Neural progenitor cell (in vitro differentiated cells): Measurements from ENCODE around the gene ATG4A. TPM values are rescaled to one million over a fixed set of nuclear protein-coding genes. Genes with fewer than 3 reads are reported as not detected.
A peak's percentile ranks its signal among the peaks of the same experiment; 100 is the strongest.

Source experiments
- DNase-seq: peaks from one replicate; pipeline ENCODE4 v3.0.0-alpha.2; 2016; ENCODE audit warnings: low spot score
- H2AFZ ChIP-seq: fragments of 200-600 bp; sonication (generic); replicated peaks from 2 replicates; pipeline ENCODE4 v1.6.1; 2016; ENCODE audit warnings: antibody characterized with exemption
- H3F3A ChIP-seq: fragments of 200-600 bp; sonication (generic); 2 replicates; pipeline ENCODE4 v1.6.1; 2016; ENCODE audit warnings: antibody characterized with exemption, low read depth
- H3K27ac ChIP-seq: fragments of 200-600 bp; sonication (generic); 2 replicates; pipeline ENCODE4 v1.5.1; 2016; ENCODE audit warnings: mild to moderate bottlenecking
- H3K27me3 ChIP-seq: fragments of 200-600 bp; sonication (generic); 2 replicates; pipeline ENCODE4 v1.6.1; 2016; ENCODE audit warnings: mild to moderate bottlenecking, moderate library complexity
- H3K36me3 ChIP-seq: fragments of 200-600 bp; sonication (generic); 2 replicates; pipeline ENCODE4 v1.5.1; 2016
- H3K4me1 ChIP-seq: fragments of 200-600 bp; sonication (generic); 2 replicates; pipeline ENCODE4 v1.6.1; 2016; ENCODE audit warnings: mixed run types
- H3K4me2 ChIP-seq: fragments of 200-600 bp; sonication (generic); 2 replicates; pipeline ENCODE4 v1.6.1; 2016
- H3K4me3 ChIP-seq: fragments of 200-600 bp; sonication (generic); 2 replicates; pipeline ENCODE4 v1.5.1; 2016
- H3K79me2 ChIP-seq: fragments of 200-600 bp; sonication (generic); 2 replicates; pipeline ENCODE4 v1.6.1; 2016; ENCODE audit warnings: low read depth
- H3K9ac ChIP-seq: fragments of 200-600 bp; sonication (generic); 2 replicates; pipeline ENCODE4 v1.6.1; 2016
- H3K9me3 ChIP-seq: fragments of 200-600 bp; sonication (generic); 2 replicates; pipeline ENCODE4 v1.5.1; 2016; ENCODE audit warnings: low read depth
- H4K20me1 ChIP-seq: fragments of 200-600 bp; sonication (generic); 2 replicates; pipeline ENCODE4 v1.6.1; 2016; ENCODE audit warnings: low read depth
- H3K27ac Mint-ChIP-seq: 3 replicates; pipeline ENCODE4 v1.8.0; 2021; ENCODE audit warnings: mixed read lengths
- H3K27me3 Mint-ChIP-seq: 2 replicates; pipeline ENCODE4 v1.8.0; 2022; ENCODE audit warnings: low read depth, mild to moderate bottlenecking, inconsistent platforms, moderate library complexity, mixed read lengths; ENCODE audit not compliant: insufficient read depth
- H3K36me3 Mint-ChIP-seq: 3 replicates; pipeline ENCODE4 v1.8.0; 2021; ENCODE audit warnings: mixed read lengths
- H3K4me1 Mint-ChIP-seq: 3 replicates; pipeline ENCODE4 v1.8.0; 2021; ENCODE audit warnings: mixed read lengths
- H3K4me3 Mint-ChIP-seq: 3 replicates; pipeline ENCODE4 v1.8.0; 2021; ENCODE audit warnings: mild to moderate bottlenecking, moderate library complexity, mixed read lengths
- H3K9me3 Mint-ChIP-seq: 3 replicates; pipeline ENCODE4 v1.8.0; 2020; ENCODE audit warnings: mixed read lengths
- CTCF ChIP-seq: fragments of 200-600 bp; sonication (generic); IDR thresholded peaks from 2 replicates; pipeline ENCODE4 v1.5.1; 2017; ENCODE audit warnings: antibody characterized with exemption, mild to moderate bottlenecking
- EZH2 ChIP-seq: fragments of 200-600 bp; sonication (generic); IDR thresholded peaks from 2 replicates; pipeline ENCODE4 v1.6.1; 2017; ENCODE audit warnings: antibody characterized with exemption, mild to moderate bottlenecking, moderate library complexity
- EZH2phosphoT487 ChIP-seq: fragments of 200-600 bp; sonication (generic); IDR thresholded peaks from 2 replicates; pipeline ENCODE4 v1.6.1; 2017; ENCODE audit warnings: antibody characterized with exemption
- total RNA-seq: library from RNA; depleted of rRNA; stranded (reverse); fragments of >200 nt; gene quantifications from 2 replicates; pipeline ENCODE4 v1.2.3, GENCODE V29; 2015; ENCODE audit warnings: low replicate concordance

The ATG4A gene
- total RNA-seq, 1 donor from 2014 or later: 6.5 TPM

- Mint-ChIP-seq H3K27me3 (peaks cover 10% of the 10 kb centered on the region), H3K9me3 (no peaks in the 10 kb centered on the region), H3K27ac (no peak overlapping the region), H3K4me1 (peaks cover 10% of the 10 kb centered on the region), H3K4me3 (no peak overlapping the region), H3K36me3 (peaks cover 20% of the 10 kb centered on the region)
- Histone ChIP-seq H4K20me1 (no peaks in the 10 kb centered on the region), H3K27me3 (no peaks in the 10 kb centered on the region), H3K4me3 (no peak overlapping the region), H3K9ac (no peak overlapping the region), H3K4me2 (no peak overlapping the region), H3K4me1 (no peaks in the 10 kb centered on the region), H3K27ac (no peak overlapping the region), H3K9me3 (no peaks in the 10 kb centered on the region), H3F3A (peaks cover 7% of the 10 kb centered on the region), H2AFZ (no peak overlapping the region), H3K79me2 (no peaks in the 10 kb centered on the region), H3K36me3 (no peaks in the 10 kb centered on the region)
- DNase-seq: no peak
- TF ChIP-seq EZH2phosphoT487: no peak
- TF ChIP-seq CTCF: no peak
- TF ChIP-seq EZH2: no peak
Measured at GRCh38 chrX:108162265-108162664, 70.7 kb downstream of the ATG4A start.

- Mint-ChIP-seq H3K4me3 (no peak overlapping the region), H3K36me3 (peaks cover 28% of the 10 kb centered on the region), H3K27me3 (peaks cover 10% of the 10 kb centered on the region), H3K27ac (peak overlapping the region; percentile 16), H3K4me1 (peaks cover 10% of the 10 kb centered on the region), H3K9me3 (no peaks in the 10 kb centered on the region)
- no peak overlapping the region for H3K4me2 ChIP-seq
- no peak overlapping the region for H3K27ac ChIP-seq
- H4K20me1 ChIP-seq: no peaks in the 10 kb centered on the region
- H3F3A ChIP-seq: peaks cover 7% of the 10 kb centered on the region
- no peak overlapping the region for H3K9ac ChIP-seq
- no peaks in the 10 kb centered on the region for H3K79me2 ChIP-seq
- no peak for TF ChIP-seq CTCF
- no peak for TF ChIP-seq EZH2phosphoT487
- TF ChIP-seq EZH2: no peak
- no peak overlapping the region for H3K4me3 ChIP-seq
- no peak overlapping the region for H2AFZ ChIP-seq
- no peaks in the 10 kb centered on the region for H3K27me3 ChIP-seq
- H3K9me3 ChIP-seq: no peaks in the 10 kb centered on the region
- DNase-seq: no peak
- no peaks in the 10 kb centered on the region for H3K36me3 ChIP-seq
- no peaks in the 10 kb centered on the region for H3K4me1 ChIP-seq
Measured at GRCh38 chrX:108163333-108164082, 71.9 kb downstream of the ATG4A start.

GRCh38 chrX:108165383-108166111, 74.0 kb downstream of the ATG4A start:
- Mint-ChIP-seq H3K27ac (peak overlapping the region; percentile 80), H3K9me3 (peaks cover 2% of the 10 kb centered on the region), H3K4me3 (peak overlapping the region; percentile 19), H3K27me3 (peaks cover 7% of the 10 kb centered on the region), H3K4me1 (peaks cover 10% of the 10 kb centered on the region), H3K36me3 (peaks cover 26% of the 10 kb centered on the region)
- Histone ChIP-seq H3F3A (peaks cover 7% of the 10 kb centered on the region), H3K4me3 (no peak overlapping the region), H3K79me2 (no peaks in the 10 kb centered on the region), H3K36me3 (no peaks in the 10 kb centered on the region), H3K27ac (no peak overlapping the region), H4K20me1 (no peaks in the 10 kb centered on the region), H3K9me3 (no peaks in the 10 kb centered on the region), H3K9ac (no peak overlapping the region), H3K4me1 (no peaks in the 10 kb centered on the region), H3K4me2 (no peak overlapping the region), H2AFZ (no peak overlapping the region), H3K27me3 (no peaks in the 10 kb centered on the region)
- peak; percentile 60 for DNase-seq
- no peak for TF ChIP-seq EZH2
- TF ChIP-seq CTCF: peak; percentile 56
